SK-N-SH (cell line): Measurements from ENCODE around the gene ASTN2. TPM values are rescaled to one million over a fixed set of nuclear protein-coding genes. Genes with fewer than 3 reads are reported as not detected.

ENCODE experiments used
- CTCF ChIA-PET: fragments of 300-600, 350-600 bp; formaldehyde crosslinking; extraction: SDS; loops from one replicate; lab custom pipeline; 2021; lab: Yijun Ruan, JAX
- POLR2A ChIA-PET: fragments of 350-600 bp; sonication (Branson Sonifier 250); formaldehyde crosslinking; extraction: SDS; loops from one replicate; lab custom pipeline; 2020; ENCODE audit warnings: antibody characterized with exemption, inconsistent platforms; lab: Yijun Ruan, JAX
- DNase-seq: peaks from one replicate; pipeline ENCODE4 v3.0.0; 2012
- H2AFZ ChIP-seq: fragments of 200-600 bp; sonication (generic); 2 replicates; pipeline ENCODE4 v1.8.1; 2016; ENCODE audit warnings: antibody characterized with exemption, mild to moderate bottlenecking, low read depth
- H3F3A ChIP-seq: fragments of 200-600 bp; sonication (generic); replicated peaks from 2 replicates; pipeline ENCODE3; 2016; ENCODE audit warnings: antibody characterized with exemption, mild to moderate bottlenecking; ENCODE audit not compliant: insufficient read depth
- H3K27ac ChIP-seq, 2 experiments: fragments of 200-500 bp in 1 of 2; fragments of 200-600 bp in 1 of 2; sonication (Bioruptor generic) in 1 of 2; sonication (generic), shearing (Covaris generic) in 1 of 2; 2 replicates each; pipeline versions ENCODE4 v1.5.1 to v1.6.1; 2014 to 2016; ENCODE audit warnings: low read depth in 2 of 2, inconsistent platforms in 1 of 2, low read length in 1 of 2, mild to moderate bottlenecking in 1 of 2, mixed read lengths in 1 of 2
- H3K27me3 ChIP-seq: fragments of 200-600 bp; sonication (generic), shearing (Covaris generic); 2 replicates; pipeline ENCODE4 v1.6.1; 2016; ENCODE audit warnings: mixed run types; ENCODE audit not compliant: insufficient read depth
- H3K36me3 ChIP-seq, 2 experiments: fragments of 200-500 bp in 1 of 2; fragments of 200-600 bp in 1 of 2; sonication (Bioruptor generic) in 1 of 2; sonication (generic) in 1 of 2; replicated peaks in 1 of 2; 2 replicates each; pipeline versions ENCODE3 to v1.5.1; 2014 to 2016; ENCODE audit warnings: low read length in 1 of 2, mild to moderate bottlenecking in 1 of 2; ENCODE audit not compliant: insufficient read depth in 2 of 2, control insufficient read depth in 1 of 2
- H3K4me1 ChIP-seq, 2 experiments: fragments of 200-500 bp in 1 of 2; fragments of 200-600 bp in 1 of 2; sonication (Bioruptor generic) in 1 of 2; sonication (generic), shearing (Covaris generic) in 1 of 2; 2 replicates each; pipeline versions ENCODE4 v1.5.1 to v1.6.1; 2014 to 2016; ENCODE audit warnings: low read depth in 1 of 2, low read length in 1 of 2, mixed run types in 1 of 2; ENCODE audit not compliant: insufficient read depth in 2 of 2, control insufficient read depth in 1 of 2
- H3K4me2 ChIP-seq: fragments of 200-600 bp; sonication (generic), shearing (Covaris generic); 2 replicates; pipeline ENCODE4 v1.6.1; 2017; ENCODE audit warnings: mixed run types
- H3K4me3 ChIP-seq, 2 experiments: fragments of 200-500 bp in 1 of 2; fragments of 200-600 bp in 1 of 2; sonication (Bioruptor generic) in 1 of 2; sonication (generic), shearing (Covaris generic) in 1 of 2; 2 replicates each; pipeline versions ENCODE4 v1.5.1 to v1.8.1; 2014 to 2016; ENCODE audit warnings: low read depth in 2 of 2, inconsistent platforms in 1 of 2, low read length in 1 of 2, mild to moderate bottlenecking in 1 of 2, mixed read lengths in 1 of 2, moderate library complexity in 1 of 2
- H3K79me2 ChIP-seq: fragments of 200-600 bp; sonication (generic); 2 replicates; pipeline ENCODE4 v1.8.1; 2017; ENCODE audit warnings: mild to moderate bottlenecking; ENCODE audit not compliant: insufficient read depth
- H3K9ac ChIP-seq: fragments of 200-600 bp; sonication (generic); 2 replicates; pipeline ENCODE4 v1.6.1; 2017; ENCODE audit warnings: mixed run types
- H3K9me2 ChIP-seq: fragments of 200-600 bp; sonication (generic); 2 replicates; pipeline ENCODE4 v1.6.1; 2017; ENCODE audit warnings: mixed run types
- H3K9me3 ChIP-seq: fragments of 200-600 bp; sonication (generic); 2 replicates; pipeline ENCODE4 v1.6.1; 2017; ENCODE audit warnings: mixed run types, mild to moderate bottlenecking, moderate library complexity
- H4K20me1 ChIP-seq: fragments of 200-600 bp; sonication (generic); 2 replicates; pipeline ENCODE4 v1.6.1; 2017; ENCODE audit warnings: mild to moderate bottlenecking, mixed run types; ENCODE audit not compliant: insufficient read depth
- EZH2phosphoT487 ChIP-seq: fragments of 200-600 bp; sonication (generic); IDR thresholded peaks from 2 replicates; pipeline ENCODE4 v1.6.1; 2017; ENCODE audit warnings: low read depth, mixed run types, mild to moderate bottlenecking, antibody characterized with exemption, moderate library complexity, borderline replicate concordance
- FOXJ3 ChIP-seq: sonication (generic); formaldehyde crosslinking; IDR thresholded peaks from 2 replicates; pipeline ENCODE4 v1.5.1; 2020; ENCODE audit warnings: mild to moderate bottlenecking, missing genetic modification reagents
- NRF1 ChIP-seq: IDR thresholded peaks from 2 replicates; pipeline ENCODE4 v1.6.1; 2012; ENCODE audit warnings: low read depth, mild to moderate bottlenecking, low read length
- RAD21 ChIP-seq: IDR thresholded peaks from 2 replicates; pipeline ENCODE4 v1.6.1; 2012; ENCODE audit warnings: mild to moderate bottlenecking, low read length
- RFX5 ChIP-seq: IDR thresholded peaks from 2 replicates; pipeline ENCODE4 v1.6.1; 2012; ENCODE audit warnings: mild to moderate bottlenecking, improper control_type of control experiment, low read length
- SIN3A ChIP-seq: IDR thresholded peaks from 2 replicates; pipeline ENCODE4 v1.6.1; 2012; ENCODE audit warnings: low read depth, mild to moderate bottlenecking, low read length, moderate library complexity, borderline replicate concordance
- TAF1 ChIP-seq: IDR thresholded peaks from 2 replicates; pipeline ENCODE4 v1.6.1; 2012; ENCODE audit warnings: low read depth, mild to moderate bottlenecking, low read length, moderate library complexity, borderline replicate concordance
- TEAD4 ChIP-seq: IDR thresholded peaks from 2 replicates; pipeline ENCODE4 v1.4.0; 2012; ENCODE audit warnings: mild to moderate bottlenecking, borderline replicate concordance; ENCODE audit not compliant: insufficient read depth
- YY1 ChIP-seq: IDR thresholded peaks from 2 replicates; pipeline ENCODE4 v1.4.0; 2012; ENCODE audit warnings: low read depth, mild to moderate bottlenecking
- WGBS: methylation state at CpG from one replicate; pipeline ENCODE4 v1.1.6; 2017; ENCODE audit warnings: low lambda C conversion rate; 5-methylcytosine and 5-hydroxymethylcytosine counted together
- polyA plus RNA-seq, 3 experiments: library from polyadenylated mRNA; depleted of rRNA; stranded (reverse); fragments of >200 nt; gene quantifications; 2 replicates each; pipeline ENCODE4 v1.2.3, GENCODE V29; 2012
- TF ChIP-seq, protein P1 (sequence below): IDR thresholded peaks from 2 replicates; pipeline ENCODE4 v1.6.1; 2012; ENCODE audit warnings: mild to moderate bottlenecking, low read depth, low read length, moderate library complexity
- TF ChIP-seq, protein P2 (sequence below): IDR thresholded peaks from 2 replicates; pipeline ENCODE4 v1.4.0; 2012; ENCODE audit warnings: low read depth
- TF ChIP-seq, protein P3 (sequence below): fragments of 150-350 bp; IDR thresholded peaks from 2 replicates; pipeline ENCODE4 v1.6.1; 2017; ENCODE audit warnings: antibody characterized with exemption, low read length, low read depth, borderline replicate concordance

Gene ASTN2
- polyA plus RNA-seq, 1 of the 3 experiments (the other 2 are of a cell fraction): 6.6 TPM

DNA sequence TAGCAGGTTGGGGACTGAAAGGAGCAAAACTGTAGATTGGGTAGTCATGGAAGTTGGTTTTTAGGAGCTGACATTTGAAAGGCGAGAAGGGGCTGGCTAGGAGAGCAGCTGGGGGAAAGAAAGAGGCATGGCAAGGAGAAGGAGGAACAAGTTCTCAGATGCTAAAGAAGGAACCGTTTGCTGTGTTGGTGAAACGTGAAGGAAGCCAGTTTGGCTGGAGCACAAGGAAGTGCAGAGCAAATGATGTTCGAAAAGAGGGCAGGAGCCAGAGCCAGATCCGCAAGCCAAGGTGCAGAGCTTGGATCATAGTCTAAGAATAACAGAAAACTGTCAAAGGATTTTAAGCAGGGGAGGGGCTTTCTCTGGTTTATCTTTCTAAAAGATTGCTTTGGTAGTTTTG, 276.6 kb downstream of the ASTN2 start:
- Histone ChIP-seq H4K20me1 (no peaks in the 10 kb centered on the region), H3F3A (no peaks in the 10 kb centered on the region), H3K9me2 (no peaks in the 10 kb centered on the region), H3K4me1 (peaks cover 0 to 22% of the 10 kb centered on the region in 2 experiments; a peak in 2 of 4 replicates), H2AFZ (no peak overlapping the region), H3K9ac (no peak overlapping the region), H3K36me3 (peaks cover 0 to 2% of the 10 kb centered on the region in 2 experiments), H3K27ac (0 out of 4 replicates have a peak overlapping the region, but pooled peaks of 1 of the 2 experiments have one; percentile 6), H3K4me3 (no peak overlapping the region), H3K27me3 (no peaks in the 10 kb centered on the region), H3K4me2 (no peak overlapping the region), H3K79me2 (no peaks in the 10 kb centered on the region), H3K9me3 (no peaks in the 10 kb centered on the region)
- TF ChIP-seq YY1: no peak
- no peak for TF ChIP-seq RFX5
- TF ChIP-seq FOXJ3 (CRISPR knock-in tag): no peak
- TF ChIP-seq, protein P1, sequence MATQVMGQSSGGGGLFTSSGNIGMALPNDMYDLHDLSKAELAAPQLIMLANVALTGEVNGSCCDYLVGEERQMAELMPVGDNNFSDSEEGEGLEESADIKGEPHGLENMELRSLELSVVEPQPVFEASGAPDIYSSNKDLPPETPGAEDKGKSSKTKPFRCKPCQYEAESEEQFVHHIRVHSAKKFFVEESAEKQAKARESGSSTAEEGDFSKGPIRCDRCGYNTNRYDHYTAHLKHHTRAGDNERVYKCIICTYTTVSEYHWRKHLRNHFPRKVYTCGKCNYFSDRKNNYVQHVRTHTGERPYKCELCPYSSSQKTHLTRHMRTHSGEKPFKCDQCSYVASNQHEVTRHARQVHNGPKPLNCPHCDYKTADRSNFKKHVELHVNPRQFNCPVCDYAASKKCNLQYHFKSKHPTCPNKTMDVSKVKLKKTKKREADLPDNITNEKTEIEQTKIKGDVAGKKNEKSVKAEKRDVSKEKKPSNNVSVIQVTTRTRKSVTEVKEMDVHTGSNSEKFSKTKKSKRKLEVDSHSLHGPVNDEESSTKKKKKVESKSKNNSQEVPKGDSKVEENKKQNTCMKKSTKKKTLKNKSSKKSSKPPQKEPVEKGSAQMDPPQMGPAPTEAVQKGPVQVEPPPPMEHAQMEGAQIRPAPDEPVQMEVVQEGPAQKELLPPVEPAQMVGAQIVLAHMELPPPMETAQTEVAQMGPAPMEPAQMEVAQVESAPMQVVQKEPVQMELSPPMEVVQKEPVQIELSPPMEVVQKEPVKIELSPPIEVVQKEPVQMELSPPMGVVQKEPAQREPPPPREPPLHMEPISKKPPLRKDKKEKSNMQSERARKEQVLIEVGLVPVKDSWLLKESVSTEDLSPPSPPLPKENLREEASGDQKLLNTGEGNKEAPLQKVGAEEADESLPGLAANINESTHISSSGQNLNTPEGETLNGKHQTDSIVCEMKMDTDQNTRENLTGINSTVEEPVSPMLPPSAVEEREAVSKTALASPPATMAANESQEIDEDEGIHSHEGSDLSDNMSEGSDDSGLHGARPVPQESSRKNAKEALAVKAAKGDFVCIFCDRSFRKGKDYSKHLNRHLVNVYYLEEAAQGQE: no peak
- POLR2A ChIA-PET: no interaction called here
- CTCF ChIA-PET: no interaction called here
- no peak for DNase-seq
- WGBS: 31% methylated on average over 5 of the region's 5 CpGs

DNA sequence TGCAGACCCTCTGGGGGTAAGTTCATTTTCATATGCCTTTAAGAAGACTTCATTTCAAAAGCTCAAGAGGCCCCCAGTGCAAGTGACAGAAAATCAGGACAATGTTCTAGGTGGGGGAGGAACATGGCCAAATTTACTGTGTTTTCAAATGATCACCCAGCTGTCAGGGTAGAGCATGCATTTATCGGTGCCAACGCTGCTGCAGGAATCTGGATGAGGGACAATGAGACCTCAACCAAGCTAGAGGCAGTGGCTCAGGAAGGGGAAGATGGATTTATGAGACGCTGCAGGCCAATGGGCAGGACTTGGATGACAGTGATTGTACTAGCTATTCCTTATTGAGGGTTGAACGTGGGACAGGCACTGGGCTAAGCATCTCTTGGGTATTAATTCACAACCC, 278.4 kb downstream of the ASTN2 start:
- Histone ChIP-seq H3K9me3 (no peaks in the 10 kb centered on the region), H3K27me3 (no peaks in the 10 kb centered on the region), H3K9me2 (no peaks in the 10 kb centered on the region), H2AFZ (no peak overlapping the region), H3K79me2 (no peaks in the 10 kb centered on the region), H3K27ac (peak overlapping the region in 1 of 2 experiments; percentile 97; a peak in 2 of 4 replicates), H4K20me1 (no peaks in the 10 kb centered on the region), H3K9ac (no peak overlapping the region), H3K4me2 (no peak overlapping the region), H3K36me3 (peaks cover 0 to 2% of the 10 kb centered on the region in 2 experiments), H3K4me3 (no peak overlapping the region), H3K4me1 (peaks cover 0 to 27% of the 10 kb centered on the region in 2 experiments; a peak in 2 of 4 replicates), H3F3A (no peaks in the 10 kb centered on the region)
- 32% methylated on average over 4 of the region's 4 CpGs for WGBS
- TF ChIP-seq TEAD4 (no peak), EZH2phosphoT487 (no peak), SIN3A (no peak), TAF1 (no peak), RAD21 (no peak), YY1 (no peak), NRF1 (no peak)
- TF ChIP-seq, protein P2, sequence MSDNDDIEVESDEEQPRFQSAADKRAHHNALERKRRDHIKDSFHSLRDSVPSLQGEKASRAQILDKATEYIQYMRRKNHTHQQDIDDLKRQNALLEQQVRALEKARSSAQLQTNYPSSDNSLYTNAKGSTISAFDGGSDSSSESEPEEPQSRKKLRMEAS: no peak
- TF ChIP-seq, protein P3, sequence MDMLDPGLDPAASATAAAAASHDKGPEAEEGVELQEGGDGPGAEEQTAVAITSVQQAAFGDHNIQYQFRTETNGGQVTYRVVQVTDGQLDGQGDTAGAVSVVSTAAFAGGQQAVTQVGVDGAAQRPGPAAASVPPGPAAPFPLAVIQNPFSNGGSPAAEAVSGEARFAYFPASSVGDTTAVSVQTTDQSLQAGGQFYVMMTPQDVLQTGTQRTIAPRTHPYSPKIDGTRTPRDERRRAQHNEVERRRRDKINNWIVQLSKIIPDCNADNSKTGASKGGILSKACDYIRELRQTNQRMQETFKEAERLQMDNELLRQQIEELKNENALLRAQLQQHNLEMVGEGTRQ: no peak
- ChIA-PET POLR2A (no interaction called here), CTCF (no interaction called here)
- DNase-seq: no peak
